SK-N-SH (cell line): ENCODE measurements around the gene TMEM245. TPM values are rescaled to one million over a fixed set of nuclear protein-coding genes. Genes with fewer than 3 reads are reported as not detected.

ENCODE experiments used
- CTCF ChIA-PET: fragments of 300-600, 350-600 bp; formaldehyde crosslinking; extraction: SDS; loops from one replicate; lab custom pipeline; 2021; lab: Yijun Ruan, JAX
- POLR2A ChIA-PET: fragments of 350-600 bp; sonication (Branson Sonifier 250); formaldehyde crosslinking; extraction: SDS; loops from one replicate; lab custom pipeline; 2020; ENCODE audit warnings: antibody characterized with exemption, inconsistent platforms; lab: Yijun Ruan, JAX
- DNase-seq: peaks from one replicate; pipeline ENCODE4 v3.0.0; 2012
- H2AFZ ChIP-seq: fragments of 200-600 bp; sonication (generic); 2 replicates; pipeline ENCODE4 v1.8.1; 2016; ENCODE audit warnings: antibody characterized with exemption, mild to moderate bottlenecking, low read depth
- H3F3A ChIP-seq: fragments of 200-600 bp; sonication (generic); replicated peaks from 2 replicates; pipeline ENCODE3; 2016; ENCODE audit warnings: antibody characterized with exemption, mild to moderate bottlenecking; ENCODE audit not compliant: insufficient read depth
- H3K27ac ChIP-seq, 2 experiments: fragments of 200-500 bp in 1 of 2; fragments of 200-600 bp in 1 of 2; sonication (Bioruptor generic) in 1 of 2; sonication (generic), shearing (Covaris generic) in 1 of 2; 2 replicates each; pipeline versions ENCODE4 v1.5.1 to v1.6.1; 2014 to 2016; ENCODE audit warnings: low read depth in 2 of 2, inconsistent platforms in 1 of 2, low read length in 1 of 2, mild to moderate bottlenecking in 1 of 2, mixed read lengths in 1 of 2
- H3K27me3 ChIP-seq: fragments of 200-600 bp; sonication (generic), shearing (Covaris generic); 2 replicates; pipeline ENCODE4 v1.6.1; 2016; ENCODE audit warnings: mixed run types; ENCODE audit not compliant: insufficient read depth
- H3K36me3 ChIP-seq, 2 experiments: fragments of 200-500 bp in 1 of 2; fragments of 200-600 bp in 1 of 2; sonication (Bioruptor generic) in 1 of 2; sonication (generic) in 1 of 2; replicated peaks in 1 of 2; 2 replicates each; pipeline versions ENCODE3 to v1.5.1; 2014 to 2016; ENCODE audit warnings: low read length in 1 of 2, mild to moderate bottlenecking in 1 of 2; ENCODE audit not compliant: insufficient read depth in 2 of 2, control insufficient read depth in 1 of 2
- H3K4me1 ChIP-seq, 2 experiments: fragments of 200-500 bp in 1 of 2; fragments of 200-600 bp in 1 of 2; sonication (Bioruptor generic) in 1 of 2; sonication (generic), shearing (Covaris generic) in 1 of 2; 2 replicates each; pipeline versions ENCODE4 v1.5.1 to v1.6.1; 2014 to 2016; ENCODE audit warnings: low read depth in 1 of 2, low read length in 1 of 2, mixed run types in 1 of 2; ENCODE audit not compliant: insufficient read depth in 2 of 2, control insufficient read depth in 1 of 2
- H3K4me2 ChIP-seq: fragments of 200-600 bp; sonication (generic), shearing (Covaris generic); 2 replicates; pipeline ENCODE4 v1.6.1; 2017; ENCODE audit warnings: mixed run types
- H3K4me3 ChIP-seq, 2 experiments: fragments of 200-500 bp in 1 of 2; fragments of 200-600 bp in 1 of 2; sonication (Bioruptor generic) in 1 of 2; sonication (generic), shearing (Covaris generic) in 1 of 2; 2 replicates each; pipeline versions ENCODE4 v1.5.1 to v1.8.1; 2014 to 2016; ENCODE audit warnings: low read depth in 2 of 2, inconsistent platforms in 1 of 2, low read length in 1 of 2, mild to moderate bottlenecking in 1 of 2, mixed read lengths in 1 of 2, moderate library complexity in 1 of 2
- H3K79me2 ChIP-seq: fragments of 200-600 bp; sonication (generic); 2 replicates; pipeline ENCODE4 v1.8.1; 2017; ENCODE audit warnings: mild to moderate bottlenecking; ENCODE audit not compliant: insufficient read depth
- H3K9ac ChIP-seq: fragments of 200-600 bp; sonication (generic); 2 replicates; pipeline ENCODE4 v1.6.1; 2017; ENCODE audit warnings: mixed run types
- H3K9me2 ChIP-seq: fragments of 200-600 bp; sonication (generic); 2 replicates; pipeline ENCODE4 v1.6.1; 2017; ENCODE audit warnings: mixed run types
- H3K9me3 ChIP-seq: fragments of 200-600 bp; sonication (generic); 2 replicates; pipeline ENCODE4 v1.6.1; 2017; ENCODE audit warnings: mixed run types, mild to moderate bottlenecking, moderate library complexity
- H4K20me1 ChIP-seq: fragments of 200-600 bp; sonication (generic); 2 replicates; pipeline ENCODE4 v1.6.1; 2017; ENCODE audit warnings: mild to moderate bottlenecking, mixed run types; ENCODE audit not compliant: insufficient read depth
- ELF1 ChIP-seq: IDR thresholded peaks from 2 replicates; pipeline ENCODE4 v1.4.0; 2012
- EZH2phosphoT487 ChIP-seq: fragments of 200-600 bp; sonication (generic); IDR thresholded peaks from 2 replicates; pipeline ENCODE4 v1.6.1; 2017; ENCODE audit warnings: low read depth, mixed run types, mild to moderate bottlenecking, antibody characterized with exemption, moderate library complexity, borderline replicate concordance
- FOXJ3 ChIP-seq: sonication (generic); formaldehyde crosslinking; IDR thresholded peaks from 2 replicates; pipeline ENCODE4 v1.5.1; 2020; ENCODE audit warnings: mild to moderate bottlenecking, missing genetic modification reagents
- GATA2 ChIP-seq: sonication (generic); formaldehyde crosslinking; IDR thresholded peaks from 2 replicates; pipeline ENCODE4 v1.5.0; 2020; ENCODE audit warnings: mild to moderate bottlenecking, missing genetic modification reagents
- JUND ChIP-seq: IDR thresholded peaks from 2 replicates; pipeline ENCODE4 v1.4.0; 2012
- MEF2A ChIP-seq: IDR thresholded peaks from 2 replicates; pipeline ENCODE4 v1.4.0; 2012; ENCODE audit warnings: low read depth, borderline replicate concordance
- MXI1 ChIP-seq: IDR thresholded peaks from 2 replicates; pipeline ENCODE4 v1.6.1; 2012; ENCODE audit warnings: mild to moderate bottlenecking, low read depth, low read length, improper control_type of control experiment
- NRF1 ChIP-seq: IDR thresholded peaks from 2 replicates; pipeline ENCODE4 v1.6.1; 2012; ENCODE audit warnings: low read depth, mild to moderate bottlenecking, low read length
- RAD21 ChIP-seq: IDR thresholded peaks from 2 replicates; pipeline ENCODE4 v1.6.1; 2012; ENCODE audit warnings: mild to moderate bottlenecking, low read length
- RFX5 ChIP-seq: IDR thresholded peaks from 2 replicates; pipeline ENCODE4 v1.6.1; 2012; ENCODE audit warnings: mild to moderate bottlenecking, improper control_type of control experiment, low read length
- RXRA ChIP-seq: IDR thresholded peaks from 2 replicates; pipeline ENCODE4 v1.4.0; 2012; ENCODE audit warnings: low read depth, mild to moderate bottlenecking, borderline replicate concordance
- TAF1 ChIP-seq: IDR thresholded peaks from 2 replicates; pipeline ENCODE4 v1.6.1; 2012; ENCODE audit warnings: low read depth, mild to moderate bottlenecking, low read length, moderate library complexity, borderline replicate concordance
- TCF12 ChIP-seq: IDR thresholded peaks from 2 replicates; pipeline ENCODE4 v1.4.0; 2012
- TEAD4 ChIP-seq: IDR thresholded peaks from 2 replicates; pipeline ENCODE4 v1.4.0; 2012; ENCODE audit warnings: mild to moderate bottlenecking, borderline replicate concordance; ENCODE audit not compliant: insufficient read depth
- WGBS: methylation state at CpG from one replicate; pipeline ENCODE4 v1.1.6; 2017; ENCODE audit warnings: low lambda C conversion rate; 5-methylcytosine and 5-hydroxymethylcytosine counted together
- polyA plus RNA-seq, 3 experiments: library from polyadenylated mRNA; depleted of rRNA; stranded (reverse); fragments of >200 nt; gene quantifications; 2 replicates each; pipeline ENCODE4 v1.2.3, GENCODE V29; 2012
- TF ChIP-seq, protein P1 (sequence below): IDR thresholded peaks from 2 replicates; pipeline ENCODE4; 2012
- TF ChIP-seq, protein P2 (sequence below): fragments of 150-350 bp; IDR thresholded peaks from 2 replicates; pipeline ENCODE4 v1.6.1; 2017; ENCODE audit warnings: antibody characterized with exemption, low read length, low read depth, borderline replicate concordance

Gene TMEM245
- polyA plus RNA-seq, 1 of the 3 experiments (the other 2 are of a cell fraction): 17.5 TPM

DNA sequence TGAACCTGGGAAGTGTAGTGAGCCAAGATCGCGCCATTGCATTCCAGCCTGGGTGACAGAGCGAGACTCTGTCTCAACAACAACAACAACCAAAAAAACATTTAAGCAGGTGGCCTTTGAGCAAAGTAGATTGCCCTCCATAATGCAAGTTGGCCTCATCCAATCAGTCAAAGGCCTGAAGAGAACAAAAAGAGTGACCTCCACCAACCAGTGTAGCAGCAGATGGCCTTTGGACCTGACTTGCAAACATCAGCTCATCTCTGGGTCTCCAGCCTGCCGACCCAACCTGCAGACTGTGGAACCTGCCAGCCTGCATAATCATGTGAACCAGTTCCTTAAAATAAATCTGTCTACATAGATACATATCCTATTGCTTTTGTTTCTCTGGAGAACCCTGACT lies 39.8 kb upstream of the TMEM245 start:
- CTCF ChIA-PET: interaction anchor here (0.7 to 2.0 kb wide), 5 partner anchors 9 to 30 kb away, joined by 3 to 4 read pairs (median 3); no protein-coding TSS in a partner anchor

DNA sequence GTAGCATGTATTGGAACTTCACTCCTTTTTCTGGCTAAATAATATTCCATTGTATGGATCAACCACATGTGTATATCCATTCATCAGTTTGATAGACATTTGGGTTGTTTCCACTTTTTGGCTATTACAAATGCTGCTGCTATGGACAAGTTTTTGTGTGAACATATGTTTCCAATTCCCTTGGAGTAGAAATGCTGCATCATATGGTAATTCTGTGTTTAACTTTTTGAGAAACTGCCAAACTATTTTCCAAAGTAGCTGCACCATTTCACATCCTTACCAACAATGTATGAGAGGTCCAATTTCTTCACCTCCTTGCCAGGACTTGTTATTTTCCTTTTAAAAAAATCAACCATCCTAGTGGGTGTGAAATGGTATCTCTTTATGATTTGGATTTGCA lies 38.9 kb upstream of the TMEM245 start:
- H3K9ac ChIP-seq: no peak overlapping the region
- CTCF ChIA-PET: interaction anchor here (1.0 to 2.0 kb wide), 3 partner anchors 9 to 15 kb away, joined by 4 to 5 read pairs (median 4); no protein-coding TSS in a partner anchor
- TF ChIP-seq TCF12 (peak; percentile 48; the same call in 1 of the 2 replicates), FOXJ3 (CRISPR knock-in tag) (no peak), RFX5 (no peak), GATA2 (CRISPR knock-in tag) (no peak), NRF1 (no peak), ELF1 (no peak), TEAD4 (no peak)
- TF ChIP-seq, protein P1, sequence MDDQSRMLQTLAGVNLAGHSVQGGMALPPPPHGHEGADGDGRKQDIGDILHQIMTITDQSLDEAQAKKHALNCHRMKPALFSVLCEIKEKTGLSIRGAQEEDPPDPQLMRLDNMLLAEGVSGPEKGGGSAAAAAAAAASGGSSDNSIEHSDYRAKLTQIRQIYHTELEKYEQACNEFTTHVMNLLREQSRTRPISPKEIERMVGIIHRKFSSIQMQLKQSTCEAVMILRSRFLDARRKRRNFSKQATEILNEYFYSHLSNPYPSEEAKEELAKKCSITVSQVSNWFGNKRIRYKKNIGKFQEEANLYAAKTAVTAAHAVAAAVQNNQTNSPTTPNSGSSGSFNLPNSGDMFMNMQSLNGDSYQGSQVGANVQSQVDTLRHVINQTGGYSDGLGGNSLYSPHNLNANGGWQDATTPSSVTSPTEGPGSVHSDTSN: peak; percentile 29; the same call in 1 of the 2 replicates
- TF ChIP-seq, protein P2, sequence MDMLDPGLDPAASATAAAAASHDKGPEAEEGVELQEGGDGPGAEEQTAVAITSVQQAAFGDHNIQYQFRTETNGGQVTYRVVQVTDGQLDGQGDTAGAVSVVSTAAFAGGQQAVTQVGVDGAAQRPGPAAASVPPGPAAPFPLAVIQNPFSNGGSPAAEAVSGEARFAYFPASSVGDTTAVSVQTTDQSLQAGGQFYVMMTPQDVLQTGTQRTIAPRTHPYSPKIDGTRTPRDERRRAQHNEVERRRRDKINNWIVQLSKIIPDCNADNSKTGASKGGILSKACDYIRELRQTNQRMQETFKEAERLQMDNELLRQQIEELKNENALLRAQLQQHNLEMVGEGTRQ: no peak
- TF ChIP-seq, all 33 proteins: peak for 2
- POLR2A ChIA-PET: no interaction called here
- Histone ChIP-seq H3K9me3 (no peaks in the 10 kb centered on the region), H3K4me1 (peaks cover 0 to 3% of the 10 kb centered on the region in 2 experiments; a peak in 1 of 4 replicates), H3K4me2 (no peak overlapping the region), H3K36me3 (no peaks in the 10 kb centered on the region), H3F3A (no peaks in the 10 kb centered on the region), H3K9me2 (no peaks in the 10 kb centered on the region), H3K4me3 (no peak overlapping the region), H4K20me1 (no peaks in the 10 kb centered on the region), H3K27me3 (no peaks in the 10 kb centered on the region), H2AFZ (no peak overlapping the region), H3K79me2 (no peaks in the 10 kb centered on the region), H3K27ac (no peak overlapping the region)
- DNase-seq: no peak

More for the DNA sequence above, 39.8 kb upstream of the TMEM245 start:
- H3K27me3 ChIP-seq: no peaks in the 10 kb centered on the region
- no peaks in the 10 kb centered on the region for H3K9me2 ChIP-seq
- H3K4me2 ChIP-seq: no peak overlapping the region
- no peak overlapping the region for H2AFZ ChIP-seq
- no peaks in the 10 kb centered on the region for H3K9me3 ChIP-seq
- TF ChIP-seq TAF1 (no peak), JUND (no peak), RXRA (no peak), EZH2phosphoT487 (no peak), RAD21 (no peak), MEF2A (no peak), FOXJ3 (CRISPR knock-in tag) (no peak), MXI1 (no peak), TEAD4 (no peak)
- no peak overlapping the region for H3K9ac ChIP-seq
- no peaks in the 10 kb centered on the region for H3K79me2 ChIP-seq
- DNase-seq: no peak
- no peaks in the 10 kb centered on the region for H4K20me1 ChIP-seq
- H3K36me3 ChIP-seq: no peaks in the 10 kb centered on the region
- no peak overlapping the region for H3K4me3 ChIP-seq
- 85% methylated on average over 3 of the region's 4 CpGs for WGBS
- H3F3A ChIP-seq: no peaks in the 10 kb centered on the region
- H3K4me1 ChIP-seq: peaks cover 0 to 3% of the 10 kb centered on the region in 2 experiments; a peak in 1 of 4 replicates
- POLR2A ChIA-PET: interaction anchor here (0.7 kb wide), 1 partner anchor 198 kb away, joined by 3 read pairs; no protein-coding TSS in a partner anchor
- no peak overlapping the region for H3K27ac ChIP-seq
